HG03097 (cell line): ENCODE data around the gene FADS1.

Source experiments
- ATAC-seq: cut with Tn5 transposase; IDR thresholded peaks from one replicate; pipeline ENCODE4 v1.9.1; 2021; ENCODE audit not compliant: unreplicated experiment, low FRiP score

Gene FADS1

GRCh38 chr11:61780581-61781162, 36.1 kb downstream of the FADS1 start:
- no peak for ATAC-seq

GRCh38 chr11:61779666-61780525, 36.9 kb downstream of the FADS1 start:
- ATAC-seq = no peak

GRCh38 chr11:61778920-61779650, 37.7 kb downstream of the FADS1 start:
- no peak for ATAC-seq

GRCh38 chr11:61778357-61778886, 38.4 kb downstream of the FADS1 start:
- no peak for ATAC-seq

- ATAC-seq = no peak
Measured at GRCh38 chr11:61777234-61778090, 39.3 kb downstream of the FADS1 start.

GRCh38 chr11:61776561-61777075, 40.2 kb downstream of the FADS1 start:
- no peak for ATAC-seq

GRCh38 chr11:61775606-61776554, 40.9 kb downstream of the FADS1 start:
- ATAC-seq = no peak

GRCh38 chr11:61775106-61775505, 41.7 kb downstream of the FADS1 start:
- no peak for ATAC-seq

- no peak for ATAC-seq
Measured at GRCh38 chr11:61774411-61774810, 42.4 kb downstream of the FADS1 start.

GRCh38 chr11:61773809-61774208, 43.0 kb downstream of the FADS1 start:
- ATAC-seq = no peak

GRCh38 chr11:61773356-61773755, 43.4 kb downstream of the FADS1 start:
- ATAC-seq = no peak

- no peak for ATAC-seq
Measured at GRCh38 chr11:61771985-61772455, 44.8 kb downstream of the FADS1 start.

GRCh38 chr11:61771195-61771894, 45.5 kb downstream of the FADS1 start:
- no peak for ATAC-seq

GRCh38 chr11:61769946-61770683, 46.7 kb downstream of the FADS1 start:
- no peak for ATAC-seq

- ATAC-seq = no peak
Measured at GRCh38 chr11:61769169-61769920, 47.5 kb downstream of the FADS1 start.

- ATAC-seq = no peak
Measured at GRCh38 chr11:61768376-61769076, 48.3 kb downstream of the FADS1 start.
